Stimulated activated CD8-positive, alpha-beta memory T cell treated with anti-CD3 and anti-CD28 coated beads, Interleukin-7, amount 100 ng/mL, for 48 hours (primary cell): Measurements from ENCODE around the gene HMGXB3.

Experiments used
- DNase-seq, 2 donors: peaks; one replicate each; pipeline ENCODE4 v3.0.0-alpha.2; 2020; ENCODE audit warnings: low read depth in 1 of 2; ENCODE audit errors: extremely low read depth in 1 of 2

The HMGXB3 gene

DNA sequence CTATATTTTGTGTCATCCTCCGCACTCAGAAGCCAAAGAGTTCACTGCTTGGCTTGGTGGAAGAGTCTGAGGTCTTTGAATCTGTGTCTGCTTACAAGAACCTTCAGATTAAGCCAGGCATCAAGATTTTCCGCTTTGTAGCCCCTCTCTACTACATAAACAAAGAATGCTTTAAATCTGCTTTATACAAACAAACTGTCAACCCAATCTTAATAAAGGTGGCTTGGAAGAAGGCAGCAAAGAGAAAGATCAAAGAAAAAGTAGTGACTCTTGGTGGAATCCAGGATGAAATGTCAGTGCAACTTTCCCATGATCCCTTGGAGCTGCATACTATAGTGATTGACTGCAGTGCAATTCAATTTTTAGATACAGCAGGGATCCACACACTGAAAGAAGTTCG lies 19.3 kb upstream of the HMGXB3 start:
- no peak for DNase-seq

DNA sequence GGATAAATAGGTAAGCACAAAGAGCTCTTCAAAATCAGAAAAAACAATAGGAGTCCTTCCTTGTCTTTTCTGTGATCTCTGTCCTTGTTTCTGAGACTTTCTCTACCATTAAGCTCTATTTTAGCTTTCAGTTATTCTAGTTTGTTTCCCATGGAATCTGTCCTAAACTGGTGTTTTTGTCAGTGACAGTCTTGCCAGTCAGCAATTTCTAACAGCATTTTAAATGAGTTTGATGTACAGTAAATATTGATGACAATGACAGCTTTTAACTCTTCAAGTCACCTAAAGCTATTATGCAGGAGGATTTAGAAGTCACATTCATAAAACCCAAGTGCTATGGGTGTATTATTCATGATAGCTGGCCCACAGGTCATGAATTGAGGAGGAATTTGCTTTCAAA lies 18.0 kb upstream of the HMGXB3 start:
- no peak for DNase-seq

DNA sequence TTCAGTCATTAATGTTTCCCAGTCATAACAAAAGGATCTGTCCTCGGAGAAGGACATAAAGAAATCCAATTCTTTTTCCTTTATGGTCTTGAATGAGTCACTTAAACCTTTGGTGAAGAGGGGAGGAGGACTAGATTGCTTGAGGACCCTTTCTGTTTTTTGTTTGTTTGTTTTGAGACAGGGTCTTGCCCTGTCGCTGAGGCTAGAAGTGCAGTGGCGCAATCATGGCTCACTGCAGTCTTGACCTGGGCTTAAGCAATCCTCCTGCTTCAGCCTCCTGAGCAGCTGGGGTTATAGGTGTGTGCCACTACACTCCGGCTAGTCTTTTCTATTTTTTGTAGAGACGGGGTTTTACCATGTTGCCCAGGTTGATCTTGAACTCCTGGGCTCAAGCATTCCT lies 12.4 kb upstream of the HMGXB3 start:
- no peak for DNase-seq

DNA sequence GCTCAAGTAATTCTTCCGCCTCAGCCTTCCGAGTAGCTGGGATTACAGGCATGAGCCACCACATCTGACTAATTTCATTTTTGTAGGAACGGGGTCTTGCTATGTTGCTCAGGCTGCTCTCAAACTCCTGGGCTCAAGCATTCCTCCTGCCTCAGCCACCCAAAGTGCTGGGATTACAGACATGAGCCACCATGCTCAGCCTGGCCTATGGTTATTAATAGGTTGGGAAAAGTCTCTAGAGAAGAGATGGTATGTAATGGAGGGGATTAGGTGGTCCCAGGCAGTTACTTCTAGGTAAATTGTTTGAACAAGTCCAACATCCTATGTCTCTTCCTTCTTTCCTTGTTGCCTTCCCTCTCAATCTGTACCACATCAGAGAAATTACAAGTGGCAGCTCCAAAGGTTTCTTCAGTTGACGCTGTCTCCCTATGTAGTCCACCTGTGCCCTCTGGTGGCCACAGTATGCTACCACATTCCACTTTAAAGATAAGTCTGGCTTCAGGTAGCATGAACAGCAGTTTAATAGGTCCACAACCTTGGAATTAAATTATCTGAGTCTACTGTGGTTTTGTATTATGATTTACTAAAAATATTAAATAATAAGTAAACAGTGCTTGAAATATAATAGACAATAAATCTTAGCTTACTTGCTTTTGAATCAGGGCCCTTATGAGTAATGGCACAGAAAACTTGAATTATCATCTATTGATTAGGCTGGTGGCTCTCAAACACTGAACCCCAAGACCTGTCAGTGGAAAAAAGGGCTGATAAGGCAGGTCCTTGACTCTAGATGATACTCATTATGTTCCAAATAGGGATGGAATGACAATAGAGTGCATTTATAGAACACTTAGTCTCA lies 9.8 kb upstream of the HMGXB3 start:
- DNase-seq = peak; percentile 13 to 27

DNA sequence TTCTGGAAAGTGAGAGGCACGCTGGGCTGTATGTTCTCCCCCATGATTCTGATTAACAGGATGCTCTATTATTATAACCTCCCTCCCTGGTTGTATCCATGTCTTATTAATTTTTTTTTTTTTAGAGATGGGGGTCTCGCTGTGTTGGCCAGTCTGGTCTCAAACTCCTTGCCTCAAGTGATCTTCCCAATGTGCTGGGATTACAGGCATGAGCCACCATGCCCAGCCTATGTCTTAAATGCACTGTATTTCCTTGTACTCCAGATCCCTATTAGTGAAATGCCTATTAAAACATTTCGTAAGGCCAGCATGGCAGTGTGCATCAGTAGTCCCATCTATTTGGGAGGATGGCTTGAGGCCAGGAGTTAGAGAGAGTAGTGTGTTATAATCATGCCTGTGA lies 7.1 kb upstream of the HMGXB3 start:
- DNase-seq = no peak

DNA sequence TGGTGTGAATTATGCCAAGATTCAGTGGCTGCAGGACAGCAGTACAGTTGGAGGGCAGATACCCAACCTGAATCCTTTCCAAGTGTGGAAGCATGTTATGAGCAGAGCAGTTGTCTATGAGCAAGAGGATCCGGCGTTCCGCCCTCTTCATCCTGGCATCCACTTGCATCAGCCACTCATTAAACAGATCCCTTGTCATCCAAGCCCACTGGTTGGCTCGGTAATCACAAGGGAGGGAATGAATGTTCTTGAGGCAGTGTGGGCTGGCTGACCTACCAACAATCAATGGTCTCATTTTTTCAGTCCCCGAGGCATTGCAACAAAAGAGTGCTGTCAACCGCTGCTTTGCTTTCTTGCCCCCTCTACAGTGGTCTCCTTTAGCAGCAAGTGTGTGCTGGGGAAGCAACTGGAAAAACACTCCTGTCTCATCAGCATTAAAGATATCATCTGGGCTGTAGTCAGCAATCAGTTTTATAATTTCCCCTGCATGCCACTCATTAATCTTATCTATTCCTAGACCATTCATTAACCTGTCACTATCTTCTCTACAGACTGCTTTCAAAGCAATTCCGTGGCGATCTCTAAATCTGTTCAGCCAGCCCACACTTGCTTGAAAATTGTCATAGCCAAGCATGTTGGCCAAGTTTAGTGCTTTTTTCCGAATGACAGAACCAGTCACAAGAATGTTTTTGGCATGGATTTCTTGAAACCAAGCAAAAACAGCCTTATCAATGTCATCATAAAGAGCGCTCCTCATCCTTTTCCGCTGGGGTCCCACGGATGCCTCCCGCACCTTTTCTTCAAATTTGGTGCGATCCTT lies 4.9 kb upstream of the HMGXB3 start:
- DNase-seq = no peak

DNA sequence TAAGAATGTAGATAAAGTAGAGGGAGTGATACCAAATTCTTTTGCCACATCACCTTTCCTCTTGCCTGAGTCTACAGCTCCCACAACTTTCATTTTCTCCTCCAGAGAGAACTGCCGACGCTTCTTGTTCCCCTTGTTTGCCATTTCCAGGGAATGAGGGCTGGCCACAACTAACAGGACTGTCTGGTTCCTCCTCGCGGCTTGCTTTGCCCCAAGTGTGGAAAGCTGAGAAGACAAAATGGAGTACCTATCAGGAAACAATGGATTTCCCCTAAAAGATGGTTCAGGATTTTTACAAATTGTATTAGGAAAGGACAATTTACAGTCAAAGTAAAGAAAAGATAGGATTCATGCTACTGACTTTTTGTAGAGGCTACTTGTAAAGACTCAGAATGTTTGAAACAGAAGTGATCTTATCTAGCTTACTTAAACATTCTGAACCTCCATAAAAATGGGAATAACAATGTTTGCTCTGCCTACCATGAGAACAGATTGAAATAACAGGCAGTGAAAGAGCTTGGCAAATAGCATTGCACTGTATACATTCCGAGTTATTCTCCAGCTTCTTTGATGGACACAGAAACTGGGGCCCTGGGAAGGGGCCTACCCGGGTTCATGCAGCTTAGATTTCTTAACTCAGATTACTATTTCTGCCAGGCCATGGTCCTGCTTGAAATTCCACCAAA lies 4.2 kb upstream of the HMGXB3 start:
- no peak for DNase-seq

DNA sequence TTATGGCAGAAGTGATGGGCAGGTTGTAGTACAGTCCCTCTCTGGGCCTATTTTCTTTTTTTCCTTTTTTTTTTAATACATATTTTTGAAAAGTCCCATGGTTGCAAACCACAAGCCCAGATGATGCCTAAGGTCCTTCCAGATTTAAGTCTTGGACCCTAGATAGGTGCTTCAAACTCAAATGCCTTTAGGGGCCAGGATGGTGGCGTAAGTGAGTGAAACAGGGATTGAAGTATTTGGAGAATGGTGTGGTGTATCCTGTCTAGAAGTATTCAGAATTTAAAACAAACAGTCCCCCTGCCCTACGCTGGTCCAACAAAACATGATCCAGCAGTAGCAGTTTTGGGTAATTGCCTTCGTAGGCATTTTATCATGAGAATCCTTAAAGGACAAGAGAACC lies 2.3 kb upstream of the HMGXB3 start:
- no peak for DNase-seq

DNA sequence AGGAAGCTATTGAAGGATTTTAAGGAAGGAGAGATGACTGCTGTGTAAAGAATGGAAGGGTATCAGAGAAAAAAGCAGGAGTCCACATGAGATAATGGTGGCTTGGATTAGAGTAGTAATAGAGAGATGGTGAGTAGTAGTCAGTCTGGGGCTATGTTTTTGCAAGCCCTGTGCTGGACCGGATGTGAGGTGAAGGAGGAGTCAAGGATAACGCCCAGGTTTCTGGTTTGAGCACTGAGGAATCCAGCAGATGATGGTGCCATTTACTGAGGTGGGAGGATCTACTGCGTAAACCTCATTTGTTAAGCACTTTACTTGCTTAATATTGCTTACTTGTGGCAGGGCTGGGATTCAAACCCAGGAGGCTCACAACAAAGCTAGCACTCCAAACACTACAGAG lies 1.2 kb upstream of the HMGXB3 start:
- no peak for DNase-seq

DNA sequence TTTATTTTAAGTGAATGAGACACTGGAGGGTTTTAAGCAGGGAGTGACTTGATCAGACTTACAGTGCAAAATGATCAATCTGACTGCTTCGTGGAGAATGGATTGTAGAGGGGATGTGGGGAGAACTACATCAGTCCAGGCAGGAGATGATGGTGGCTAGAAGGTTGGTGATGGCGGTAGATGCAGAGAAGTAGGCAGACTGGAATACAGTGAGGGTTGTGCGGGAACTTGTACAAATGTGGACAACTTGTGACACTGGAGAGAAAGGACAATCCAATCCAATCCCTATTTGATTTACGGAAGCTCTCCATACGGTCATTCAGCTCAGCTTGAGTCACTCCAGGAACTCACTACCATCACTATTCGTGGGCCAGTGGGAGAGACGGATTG lies 678 bp upstream of the HMGXB3 start:
- no peak for DNase-seq

DNA sequence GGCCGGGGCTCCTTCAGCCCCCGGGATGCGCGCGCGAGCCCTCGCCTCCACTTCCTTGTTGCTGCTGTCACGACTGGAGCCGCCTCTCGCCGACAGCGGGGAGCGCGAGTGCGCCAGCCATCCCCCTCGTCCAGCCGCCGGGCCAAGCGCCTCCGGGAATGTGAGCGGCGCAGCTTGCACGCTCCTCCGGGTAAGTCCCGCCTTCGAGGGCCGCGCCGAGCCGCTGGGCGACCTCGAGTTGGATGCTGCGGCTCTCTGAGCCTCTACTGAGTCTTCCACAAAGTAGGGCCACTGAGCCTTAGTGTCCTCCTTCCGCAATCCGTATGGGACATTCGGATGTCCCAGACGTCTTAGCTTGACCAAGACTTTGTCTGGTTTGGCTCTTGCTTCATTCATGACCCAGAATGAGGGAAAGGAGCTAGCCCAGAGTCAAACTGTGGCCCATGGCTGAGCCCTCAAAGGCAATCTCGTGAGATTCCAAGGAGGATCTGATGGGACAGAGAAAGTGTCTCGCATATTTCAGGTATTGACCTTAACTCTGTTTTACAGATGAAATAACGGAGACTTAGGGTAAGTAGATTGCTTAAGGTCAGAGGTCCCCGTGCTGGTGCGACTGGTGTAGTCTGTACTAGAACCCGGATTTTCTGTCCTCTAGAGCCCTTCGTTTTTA lies 586 bp downstream of the HMGXB3 start:
- DNase-seq = peak in 1 of 2 donors; percentile 8

DNA sequence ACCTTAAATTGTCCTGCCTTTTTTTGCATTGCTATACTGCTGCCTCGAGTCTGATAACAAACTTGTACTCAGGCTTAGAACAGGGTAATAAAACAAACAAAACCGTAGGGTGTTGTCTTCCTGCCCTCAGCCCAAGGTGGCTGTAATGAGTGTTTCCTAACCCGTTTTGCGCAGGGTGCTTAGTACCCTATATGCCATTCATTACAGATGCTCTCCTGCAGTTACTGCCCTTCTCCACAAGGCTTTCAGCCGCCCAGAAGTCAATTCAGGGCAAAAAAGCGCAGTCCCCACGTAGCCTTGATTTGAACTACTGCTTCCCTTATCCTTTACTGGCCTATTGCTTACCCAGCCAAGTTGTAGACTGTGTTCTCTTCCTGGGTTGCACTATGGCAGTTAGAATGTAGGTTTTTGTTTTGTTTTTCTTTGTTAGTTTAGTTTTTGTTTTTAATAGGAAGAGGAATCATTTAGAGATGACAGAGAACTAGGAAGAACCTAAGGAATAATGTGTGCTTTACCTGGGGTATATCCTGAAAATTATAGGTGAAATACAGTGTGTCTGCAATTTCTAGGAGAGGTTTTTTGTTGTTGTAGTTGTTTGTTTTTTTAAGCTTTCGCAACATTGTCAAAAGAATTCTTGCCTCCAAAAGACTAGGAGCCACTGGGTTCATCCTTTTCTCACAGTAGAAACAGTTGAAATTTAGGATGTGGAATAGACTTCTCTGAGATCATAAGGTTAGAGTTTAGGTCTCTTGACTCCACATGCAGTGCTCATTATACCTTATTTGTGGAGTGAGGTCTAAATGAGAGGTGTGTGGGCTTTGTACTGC lies 1.3 kb downstream of the HMGXB3 start:
- DNase-seq = peak; percentile 19 to 50

DNA sequence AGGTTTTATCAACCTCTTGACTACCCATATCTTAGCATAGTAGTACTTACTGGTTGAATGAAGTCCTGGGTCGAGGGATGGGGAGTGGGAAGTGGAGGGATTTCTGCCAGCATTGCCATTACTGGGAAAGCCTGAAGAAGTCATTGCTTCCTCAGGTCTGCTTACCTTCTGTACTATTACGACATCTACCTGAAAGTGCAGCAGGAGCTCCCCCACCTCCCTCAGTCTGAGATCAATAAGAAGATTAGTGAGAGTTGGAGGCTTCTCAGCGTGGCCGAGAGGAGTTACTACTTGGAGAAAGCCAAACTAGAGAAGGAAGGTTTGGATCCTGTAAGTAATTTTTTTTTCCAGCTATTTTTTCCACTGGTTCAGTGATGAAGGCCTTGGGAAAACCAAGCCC lies 5.8 kb downstream of the HMGXB3 start:
- no peak for DNase-seq

DNA sequence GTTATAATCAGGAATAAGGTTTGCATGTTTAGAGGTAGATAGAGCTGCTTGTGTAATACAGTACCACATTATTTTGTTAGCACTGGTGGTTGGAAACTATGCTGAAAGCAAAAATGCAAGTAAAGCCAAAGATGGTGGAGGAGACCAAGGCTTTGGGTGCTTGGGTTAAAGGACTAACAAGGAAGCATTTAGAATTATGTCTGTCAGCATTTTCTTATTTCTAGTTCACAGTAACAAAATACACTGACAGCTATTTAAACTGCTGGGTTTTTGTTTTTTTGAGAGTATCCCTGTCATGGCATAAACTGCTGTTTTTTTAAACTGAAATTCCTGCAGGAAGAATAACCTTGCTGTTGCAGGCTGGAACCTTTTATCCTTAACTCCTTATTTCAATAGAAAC lies 6.5 kb downstream of the HMGXB3 start:
- DNase-seq = no peak

DNA sequence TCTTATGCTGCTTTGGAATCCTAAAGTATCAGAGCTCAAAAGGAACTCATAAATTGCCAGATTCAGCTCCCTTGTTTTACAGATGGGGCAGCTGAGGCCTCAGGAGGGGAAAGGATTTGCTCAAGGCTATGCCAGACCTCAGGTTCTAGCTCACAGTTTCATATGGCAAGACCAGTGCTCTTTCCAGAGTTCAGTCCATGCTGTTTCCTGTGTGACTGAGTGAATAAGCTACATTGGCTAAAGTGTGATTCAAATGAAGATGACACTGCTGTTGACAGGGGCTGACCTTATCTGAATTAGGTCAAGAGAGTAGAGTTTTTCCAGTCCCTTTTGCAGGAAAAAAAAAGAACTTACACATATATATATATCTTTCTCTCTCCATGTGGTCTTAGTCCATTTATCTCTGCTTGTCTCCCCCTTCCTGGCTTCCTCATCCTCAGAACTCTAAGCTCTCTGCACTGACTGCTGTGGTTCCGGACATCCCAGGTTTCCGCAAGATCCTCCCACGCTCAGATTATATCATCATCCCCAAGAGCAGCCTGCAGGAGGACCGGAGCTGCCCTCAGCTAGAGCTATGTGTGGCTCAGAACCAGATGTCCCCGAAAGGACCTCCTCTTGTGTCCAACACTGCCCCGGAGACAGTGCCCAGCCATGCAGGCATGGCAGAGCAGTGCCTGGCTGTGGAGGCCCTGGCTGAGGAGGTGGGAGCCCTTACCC lies 9.3 kb downstream of the HMGXB3 start:
- DNase-seq = no peak

DNA sequence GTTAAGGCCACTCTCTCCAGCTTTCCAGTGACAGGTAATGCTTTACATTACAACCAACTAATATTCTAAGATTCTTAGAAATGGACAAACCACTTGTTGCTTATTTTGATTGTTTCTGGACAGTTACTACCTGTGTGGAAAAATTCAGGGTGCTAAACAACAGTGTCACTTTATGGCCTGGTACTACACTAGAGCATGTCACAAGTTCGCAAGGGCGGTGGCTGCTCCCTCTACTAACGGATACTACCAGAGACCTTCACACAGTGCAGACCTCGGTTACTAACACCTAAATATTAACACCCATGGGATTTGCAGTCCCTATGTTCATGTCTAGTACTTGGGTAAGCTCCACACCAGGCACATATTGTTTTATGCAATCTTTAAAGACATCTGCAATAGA lies 13.4 kb downstream of the HMGXB3 start:
- DNase-seq = no peak

DNA sequence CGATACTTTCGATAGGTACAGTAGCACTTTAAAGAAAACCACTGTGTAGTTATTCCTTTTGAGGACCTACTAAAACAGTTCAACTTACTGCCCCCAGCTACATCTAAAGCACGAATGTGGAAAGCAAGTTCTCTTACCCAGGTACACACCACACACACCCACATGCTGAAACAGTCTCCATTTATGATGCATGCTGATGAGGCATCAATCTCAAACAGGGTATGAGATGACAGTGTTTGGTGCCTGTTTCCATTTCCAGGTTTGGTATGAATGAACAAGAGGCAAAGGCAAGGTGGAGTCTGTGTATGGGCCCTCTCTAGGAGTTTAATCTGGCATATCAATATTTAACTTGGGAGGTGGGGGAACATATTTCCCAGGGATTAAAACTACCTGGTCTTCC lies 13.9 kb downstream of the HMGXB3 start:
- no peak for DNase-seq

DNA sequence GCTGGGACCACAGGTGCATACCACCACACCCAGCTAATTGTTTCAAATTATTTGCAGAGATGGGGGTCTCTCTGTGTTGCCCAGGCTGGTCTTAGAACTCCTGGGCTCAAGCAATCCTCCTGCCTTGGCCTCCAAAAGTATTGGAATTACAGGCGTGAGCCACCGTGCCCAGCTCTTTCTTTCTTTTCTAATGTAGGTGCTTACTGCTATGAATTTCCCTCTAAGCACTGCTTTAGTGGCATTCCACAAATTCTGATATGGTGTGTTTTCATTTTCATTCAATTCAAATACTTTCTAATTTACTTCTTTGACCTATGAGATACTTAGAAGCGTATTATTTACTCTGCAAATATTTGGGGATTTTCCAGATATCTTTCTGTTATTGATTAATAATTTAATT lies 14.9 kb downstream of the HMGXB3 start:
- DNase-seq = no peak

DNA sequence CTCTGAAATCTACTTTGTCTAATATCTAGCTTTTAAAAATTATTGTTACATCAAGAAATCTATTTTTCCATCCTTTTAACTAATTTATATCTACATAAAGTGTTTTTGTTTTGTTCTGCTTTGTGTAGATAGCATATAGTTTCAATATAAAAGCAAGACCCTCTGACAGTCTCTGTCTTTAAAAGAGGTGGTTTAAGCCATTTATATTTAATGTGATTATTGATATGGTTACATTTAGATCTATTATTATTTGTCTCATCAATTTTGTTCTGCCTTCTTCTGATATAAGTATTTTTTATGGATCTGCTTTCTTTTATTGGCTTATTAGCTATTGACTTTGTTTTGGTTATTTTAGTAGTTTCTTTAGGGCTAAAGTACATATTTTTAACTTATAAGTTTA lies 16.0 kb downstream of the HMGXB3 start:
- no peak for DNase-seq
